GM23338 (cell line): ENCODE results near the gene USP3. TPM values are rescaled to one million over a fixed set of nuclear protein-coding genes. Genes with fewer than 3 reads are reported as not detected.
A peak's percentile ranks its signal among the peaks of the same experiment; 100 is the strongest.

Experiments used
- ATAC-seq: fragments of 200-7000 bp; cut with Tn5 transposase; 3 replicates; pipeline ENCODE4 v1.9.1; 2020
- DNase-seq: peaks from one replicate; pipeline ENCODE4 v3.0.0-alpha.2; 2015; ENCODE audit warnings: low spot score
- H2AFZ ChIP-seq: fragments of 200-600 bp; sonication (generic); 2 replicates; pipeline ENCODE4 v1.8.0; 2016; ENCODE audit warnings: antibody characterized with exemption, mild to moderate bottlenecking, moderate library complexity
- H3F3A ChIP-seq: fragments of 200-600 bp; sonication (generic); replicated peaks from 2 replicates; pipeline ENCODE4 v1.8.0; 2017; ENCODE audit warnings: antibody characterized with exemption, mixed run types, low read depth
- H3K27ac ChIP-seq: fragments of 200-600 bp; sonication (generic); 2 replicates; pipeline ENCODE4 v1.6.1; 2016; ENCODE audit warnings: low read depth
- H3K27me3 ChIP-seq: fragments of 200-600 bp; sonication (generic); 2 replicates; pipeline ENCODE4 v1.8.0; 2016; ENCODE audit warnings: mild to moderate bottlenecking, mixed run types, moderate library complexity; ENCODE audit not compliant: insufficient read depth
- H3K36me3 ChIP-seq: fragments of 200-600 bp; sonication (generic); 2 replicates; pipeline ENCODE4 v1.8.0; 2016; ENCODE audit warnings: mild to moderate bottlenecking; ENCODE audit not compliant: insufficient read depth
- H3K4me1 ChIP-seq: fragments of 200-600 bp; sonication (generic); 2 replicates; pipeline ENCODE4 v1.8.0; 2016; ENCODE audit warnings: mild to moderate bottlenecking, moderate library complexity; ENCODE audit not compliant: insufficient read depth
- H3K4me2 ChIP-seq: fragments of 200-600 bp; sonication (generic); 2 replicates; pipeline ENCODE4 v1.7.1; 2017; ENCODE audit warnings: mixed run types
- H3K4me3 ChIP-seq: fragments of 200-600 bp; sonication (generic); 2 replicates; pipeline ENCODE4 v1.6.1; 2016; ENCODE audit warnings: mixed run types
- H3K79me2 ChIP-seq: fragments of 200-600 bp; sonication (generic); replicated peaks from 2 replicates; pipeline ENCODE4 v1.8.0; 2017; ENCODE audit warnings: mild to moderate bottlenecking; ENCODE audit not compliant: insufficient read depth
- H3K9me2 ChIP-seq: fragments of 200-600 bp; sonication (generic); 2 replicates; pipeline ENCODE4 v1.8.0; 2017; ENCODE audit not compliant: insufficient read depth
- H4K20me1 ChIP-seq: fragments of 200-600 bp; sonication (generic); replicated peaks from 2 replicates; pipeline ENCODE4 v1.8.0; 2017; ENCODE audit warnings: mild to moderate bottlenecking; ENCODE audit not compliant: insufficient read depth
- H3K27ac Mint-ChIP-seq: 2 replicates; pipeline ENCODE4 v1.8.0; 2020; ENCODE audit warnings: inconsistent platforms, mild to moderate bottlenecking, moderate library complexity, mixed read lengths
- H3K27me3 Mint-ChIP-seq: 3 replicates; pipeline ENCODE4 v1.8.0; 2022; ENCODE audit warnings: low read depth, mild to moderate bottlenecking, moderate library complexity, mixed read lengths, inconsistent platforms; ENCODE audit not compliant: insufficient read depth, poor library complexity
- H3K36me3 Mint-ChIP-seq: 3 replicates; pipeline ENCODE4 v1.8.0; 2021; ENCODE audit warnings: low read depth, mild to moderate bottlenecking, inconsistent platforms, moderate library complexity, mixed read lengths
- H3K4me1 Mint-ChIP-seq: 3 replicates; pipeline ENCODE4 v1.8.0; 2020; ENCODE audit warnings: mild to moderate bottlenecking, inconsistent platforms, mixed read lengths
- H3K4me3 Mint-ChIP-seq: 3 replicates; pipeline ENCODE4 v1.8.0; 2021; ENCODE audit warnings: moderate library complexity, mild to moderate bottlenecking, inconsistent platforms, mixed read lengths
- H3K9me3 Mint-ChIP-seq: 3 replicates; pipeline ENCODE4 v1.8.0; 2020; ENCODE audit warnings: moderate library complexity, mild to moderate bottlenecking, inconsistent platforms, mixed read lengths
- CREB1 ChIP-seq: fragments of 250-450 bp; sonication (Bioruptor Pico); IDR thresholded peaks from 2 replicates; pipeline ENCODE4 v1.5.0; 2020; ENCODE audit warnings: low read depth, mild to moderate bottlenecking, moderate library complexity
- EZH2 ChIP-seq: fragments of 200-600 bp; sonication (generic); IDR thresholded peaks from one replicate; pipeline ENCODE4 v1.8.0; 2017; ENCODE audit warnings: antibody characterized with exemption, mild to moderate bottlenecking, low read depth; ENCODE audit not compliant: unreplicated experiment
- JUNB ChIP-seq: IDR thresholded peaks from one replicate; pipeline ENCODE4 v1.6.1; 2016; ENCODE audit warnings: antibody characterized with exemption; ENCODE audit not compliant: unreplicated experiment
- NANOG ChIP-seq: IDR thresholded peaks from 2 replicates; pipeline ENCODE4 v1.6.1; 2016; ENCODE audit warnings: antibody characterized with exemption, borderline replicate concordance
- POLR2AphosphoS5 ChIP-seq: IDR thresholded peaks from 2 replicates; pipeline ENCODE4 v1.6.1; 2016; ENCODE audit warnings: antibody characterized with exemption, low read depth
- STAT1 ChIP-seq: IDR thresholded peaks from one replicate; pipeline ENCODE4 v1.6.1; 2016; ENCODE audit warnings: antibody characterized with exemption; ENCODE audit not compliant: unreplicated experiment
- ZNF114 ChIP-seq: fragments of 250-450 bp; sonication (Bioruptor Pico); IDR thresholded peaks from 2 replicates; pipeline ENCODE4 v1.5.0; 2020; ENCODE audit warnings: mild to moderate bottlenecking, moderate library complexity
- ZNF331 ChIP-seq: fragments of 250-450 bp; sonication (Bioruptor Pico); IDR thresholded peaks from 2 replicates; pipeline ENCODE4 v1.5.0; 2020; ENCODE audit warnings: low read depth, mild to moderate bottlenecking, moderate library complexity
- polyA plus RNA-seq: library from polyadenylated mRNA; unstranded; fragments of >200 nt; fragmentation: Nextera tagmentation; extraction: Ambion mirVana; gene quantifications from 2 replicates; pipeline ENCODE4 v1.2.1, GENCODE V29; 2016
- total RNA-seq: library from RNA; depleted of rRNA; stranded (reverse); fragments of >200 nt; shearing (Covaris generic); gene quantifications from 2 replicates; pipeline ENCODE4 v1.2.3, GENCODE V29; 2014
- TF ChIP-seq, protein P1 (sequence below), 2 experiments: fragments of 200-600 bp in 1 of 2; sonication (generic) in 1 of 2; conservative IDR thresholded peaks; 2 replicates each; pipeline versions ENCODE4 v1.5.1 to v1.6.1; 2016 to 2017; ENCODE audit warnings: antibody characterized with exemption in 2 of 2, low read depth in 2 of 2, mild to moderate bottlenecking in 2 of 2, moderate library complexity in 1 of 2
- TF ChIP-seq, protein P2 (sequence below): IDR thresholded peaks from one replicate; pipeline ENCODE4 v1.6.1; 2018; ENCODE audit warnings: antibody characterized with exemption; ENCODE audit not compliant: unreplicated experiment
- TF ChIP-seq, protein P3 (sequence below): IDR thresholded peaks from 2 replicates; pipeline ENCODE4 v1.6.1; 2016; ENCODE audit warnings: antibody characterized with exemption

USP3 gene
- total and polyA plus RNA-seq, 2 experiments from 2014 or later, result 9.7 to 9.9 TPM

DNA sequence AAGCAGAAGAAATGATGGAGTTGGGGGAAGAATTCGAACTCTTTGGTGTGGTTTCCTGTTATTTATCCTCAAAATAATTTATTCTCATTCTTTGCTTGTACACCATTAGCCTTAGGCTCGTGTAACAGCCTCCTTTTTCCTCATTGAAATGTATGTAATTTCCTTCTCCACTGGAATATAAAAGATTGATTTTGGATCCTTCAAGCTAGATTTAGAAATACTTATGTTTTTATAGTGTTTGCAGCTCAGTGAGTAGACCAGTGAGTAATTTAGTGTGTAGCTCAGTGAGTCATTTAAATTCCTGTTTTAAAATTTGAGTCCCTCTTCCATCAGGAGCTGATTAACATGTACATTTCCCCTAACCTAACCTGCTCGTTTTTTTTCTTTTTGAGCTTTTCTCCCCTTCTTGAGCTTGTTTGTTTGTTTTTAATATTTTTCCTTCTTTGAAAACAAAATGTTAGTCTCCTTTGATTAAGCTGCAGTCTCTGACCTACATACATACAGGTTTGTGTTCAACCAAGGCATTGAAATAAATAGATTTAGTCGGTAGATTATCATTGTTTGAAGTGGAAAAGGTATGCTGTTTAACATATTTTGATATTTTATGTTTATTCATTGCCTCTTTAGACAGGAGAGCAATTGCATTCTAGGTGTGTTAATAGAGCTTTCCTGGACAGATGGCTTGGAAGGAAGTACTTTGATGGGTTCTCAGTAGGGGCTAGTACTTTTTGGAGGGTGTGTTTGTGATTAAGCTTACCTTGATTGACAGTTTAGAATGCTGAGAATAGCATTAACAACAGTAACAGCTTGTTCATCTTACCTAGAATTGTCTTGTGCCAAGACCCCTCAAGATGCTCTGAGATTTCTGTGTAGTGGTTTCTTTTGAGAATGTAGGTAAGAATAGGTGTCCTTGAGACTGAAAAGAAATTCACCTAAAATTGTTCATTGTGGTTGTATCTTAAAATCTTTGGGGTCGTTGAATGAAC is 5.9 kb downstream of the USP3 start:
- H3K27me3 ChIP-seq, result peaks cover 56% of the 10 kb centered on the region
- no peaks in the 10 kb centered on the region for H3K36me3 ChIP-seq
- no peak overlapping the region for H3K27ac ChIP-seq
- ATAC-seq (no peak; the same call in 2 of the 3 replicates), DNase-seq (no peak)
- no peaks in the 10 kb centered on the region; the same call in 1 of the 2 replicates for H3K79me2 ChIP-seq
- peaks cover 71% of the 10 kb centered on the region for H3K4me1 Mint-ChIP-seq
- no peak for TF ChIP-seq JUNB
- no peak for TF ChIP-seq EZH2
- TF ChIP-seq, protein P1, sequence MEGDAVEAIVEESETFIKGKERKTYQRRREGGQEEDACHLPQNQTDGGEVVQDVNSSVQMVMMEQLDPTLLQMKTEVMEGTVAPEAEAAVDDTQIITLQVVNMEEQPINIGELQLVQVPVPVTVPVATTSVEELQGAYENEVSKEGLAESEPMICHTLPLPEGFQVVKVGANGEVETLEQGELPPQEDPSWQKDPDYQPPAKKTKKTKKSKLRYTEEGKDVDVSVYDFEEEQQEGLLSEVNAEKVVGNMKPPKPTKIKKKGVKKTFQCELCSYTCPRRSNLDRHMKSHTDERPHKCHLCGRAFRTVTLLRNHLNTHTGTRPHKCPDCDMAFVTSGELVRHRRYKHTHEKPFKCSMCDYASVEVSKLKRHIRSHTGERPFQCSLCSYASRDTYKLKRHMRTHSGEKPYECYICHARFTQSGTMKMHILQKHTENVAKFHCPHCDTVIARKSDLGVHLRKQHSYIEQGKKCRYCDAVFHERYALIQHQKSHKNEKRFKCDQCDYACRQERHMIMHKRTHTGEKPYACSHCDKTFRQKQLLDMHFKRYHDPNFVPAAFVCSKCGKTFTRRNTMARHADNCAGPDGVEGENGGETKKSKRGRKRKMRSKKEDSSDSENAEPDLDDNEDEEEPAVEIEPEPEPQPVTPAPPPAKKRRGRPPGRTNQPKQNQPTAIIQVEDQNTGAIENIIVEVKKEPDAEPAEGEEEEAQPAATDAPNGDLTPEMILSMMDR (conservative IDR thresholded peaks at IDR 0.05; ENCODE audit: low read depth in 2 of 2), result no peak
- no peak for TF ChIP-seq STAT1
- TF ChIP-seq ZNF331 (CRISPR knock-in tag), result no peak
- TF ChIP-seq NANOG, result peak; percentile 46; the same call in 1 of the 2 replicates
- H3F3A ChIP-seq, result no peaks in the 10 kb centered on the region
- no peak overlapping the region for H3K27ac Mint-ChIP-seq
- peak overlapping the region; percentile 16; the same call in 1 of the 3 replicates for H3K4me3 Mint-ChIP-seq
- H3K4me3 ChIP-seq, result no peak overlapping the region
- no peaks in the 10 kb centered on the region for H3K9me2 ChIP-seq
- no peaks in the 10 kb centered on the region for H3K9me3 Mint-ChIP-seq
- no peak overlapping the region for H2AFZ ChIP-seq
- H3K36me3 Mint-ChIP-seq, result no peaks in the 10 kb centered on the region
- no peak overlapping the region for H3K4me2 ChIP-seq
- peaks cover 25% of the 10 kb centered on the region for H4K20me1 ChIP-seq
- peaks cover 24% of the 10 kb centered on the region for H3K4me1 ChIP-seq
- H3K27me3 Mint-ChIP-seq, result peaks cover 27% of the 10 kb centered on the region

DNA sequence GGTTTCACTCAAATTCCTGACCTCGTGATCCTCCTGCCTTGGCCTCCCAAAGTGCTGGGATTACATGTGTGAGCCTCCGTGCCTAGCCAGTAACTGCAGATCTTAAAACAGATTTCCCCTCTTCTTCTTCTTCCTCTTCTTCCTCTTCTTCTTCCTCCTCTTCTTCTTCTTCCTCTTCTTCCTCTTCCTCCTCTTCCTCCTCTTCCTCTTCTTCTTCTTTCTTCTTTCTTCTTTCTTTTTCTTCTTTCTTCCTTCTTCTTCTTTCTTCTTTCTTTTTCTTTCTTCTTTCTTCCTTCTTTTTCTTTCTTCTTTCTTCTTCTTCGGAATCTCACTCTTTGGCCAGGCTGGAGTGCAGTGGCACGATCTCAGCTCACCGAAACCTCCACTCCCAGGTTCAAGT is 7.8 kb downstream of the USP3 start:
- Histone ChIP-seq H3K4me2 (no peak overlapping the region), H3K27ac (no peak overlapping the region), H3K27me3 (peaks cover 37% of the 10 kb centered on the region), H3K9me2 (no peaks in the 10 kb centered on the region), H4K20me1 (peaks cover 13% of the 10 kb centered on the region; the same call in 1 of the 2 replicates), H2AFZ (no peak overlapping the region), H3K4me3 (no peak overlapping the region), H3F3A (no peaks in the 10 kb centered on the region), H3K79me2 (no peaks in the 10 kb centered on the region; the same call in 1 of the 2 replicates), H3K4me1 (peaks cover 29% of the 10 kb centered on the region), H3K36me3 (no peaks in the 10 kb centered on the region)
- H3K4me3 Mint-ChIP-seq, result no peak overlapping the region; the same call in 2 of the 3 replicates
- no peaks in the 10 kb centered on the region for H3K9me3 Mint-ChIP-seq
- H3K36me3 Mint-ChIP-seq, result no peaks in the 10 kb centered on the region
- H3K27ac Mint-ChIP-seq, result no peak overlapping the region
- H3K4me1 Mint-ChIP-seq, result peaks cover 73% of the 10 kb centered on the region
- DNase-seq, result no peak
- no peak for ATAC-seq
- peaks cover 8% of the 10 kb centered on the region for H3K27me3 Mint-ChIP-seq
- no peak for TF ChIP-seq ZNF331 (CRISPR knock-in tag)
- no peak for TF ChIP-seq JUNB
- TF ChIP-seq ZNF114, result no peak
- no peak for TF ChIP-seq NANOG
- no peak for TF ChIP-seq CREB1 (CRISPR knock-in tag)
- no peak for TF ChIP-seq POLR2AphosphoS5
- TF ChIP-seq, protein P2, sequence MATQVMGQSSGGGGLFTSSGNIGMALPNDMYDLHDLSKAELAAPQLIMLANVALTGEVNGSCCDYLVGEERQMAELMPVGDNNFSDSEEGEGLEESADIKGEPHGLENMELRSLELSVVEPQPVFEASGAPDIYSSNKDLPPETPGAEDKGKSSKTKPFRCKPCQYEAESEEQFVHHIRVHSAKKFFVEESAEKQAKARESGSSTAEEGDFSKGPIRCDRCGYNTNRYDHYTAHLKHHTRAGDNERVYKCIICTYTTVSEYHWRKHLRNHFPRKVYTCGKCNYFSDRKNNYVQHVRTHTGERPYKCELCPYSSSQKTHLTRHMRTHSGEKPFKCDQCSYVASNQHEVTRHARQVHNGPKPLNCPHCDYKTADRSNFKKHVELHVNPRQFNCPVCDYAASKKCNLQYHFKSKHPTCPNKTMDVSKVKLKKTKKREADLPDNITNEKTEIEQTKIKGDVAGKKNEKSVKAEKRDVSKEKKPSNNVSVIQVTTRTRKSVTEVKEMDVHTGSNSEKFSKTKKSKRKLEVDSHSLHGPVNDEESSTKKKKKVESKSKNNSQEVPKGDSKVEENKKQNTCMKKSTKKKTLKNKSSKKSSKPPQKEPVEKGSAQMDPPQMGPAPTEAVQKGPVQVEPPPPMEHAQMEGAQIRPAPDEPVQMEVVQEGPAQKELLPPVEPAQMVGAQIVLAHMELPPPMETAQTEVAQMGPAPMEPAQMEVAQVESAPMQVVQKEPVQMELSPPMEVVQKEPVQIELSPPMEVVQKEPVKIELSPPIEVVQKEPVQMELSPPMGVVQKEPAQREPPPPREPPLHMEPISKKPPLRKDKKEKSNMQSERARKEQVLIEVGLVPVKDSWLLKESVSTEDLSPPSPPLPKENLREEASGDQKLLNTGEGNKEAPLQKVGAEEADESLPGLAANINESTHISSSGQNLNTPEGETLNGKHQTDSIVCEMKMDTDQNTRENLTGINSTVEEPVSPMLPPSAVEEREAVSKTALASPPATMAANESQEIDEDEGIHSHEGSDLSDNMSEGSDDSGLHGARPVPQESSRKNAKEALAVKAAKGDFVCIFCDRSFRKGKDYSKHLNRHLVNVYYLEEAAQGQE, result no peak
- no peak for TF ChIP-seq STAT1
- TF ChIP-seq, protein P3, sequence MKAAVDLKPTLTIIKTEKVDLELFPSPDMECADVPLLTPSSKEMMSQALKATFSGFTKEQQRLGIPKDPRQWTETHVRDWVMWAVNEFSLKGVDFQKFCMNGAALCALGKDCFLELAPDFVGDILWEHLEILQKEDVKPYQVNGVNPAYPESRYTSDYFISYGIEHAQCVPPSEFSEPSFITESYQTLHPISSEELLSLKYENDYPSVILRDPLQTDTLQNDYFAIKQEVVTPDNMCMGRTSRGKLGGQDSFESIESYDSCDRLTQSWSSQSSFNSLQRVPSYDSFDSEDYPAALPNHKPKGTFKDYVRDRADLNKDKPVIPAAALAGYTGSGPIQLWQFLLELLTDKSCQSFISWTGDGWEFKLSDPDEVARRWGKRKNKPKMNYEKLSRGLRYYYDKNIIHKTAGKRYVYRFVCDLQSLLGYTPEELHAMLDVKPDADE, result no peak
